ENCODE measurements around the gene CCDC124.

The CCDC124 gene

GRCh38 chr19:17969096-17969792 lies 36.4 kb downstream of the CCDC124 start:
- H3K4me3 ChIP-seq (ENCODE audit: low read length): no peak overlapping the region
- TF ChIP-seq, protein P1, sequence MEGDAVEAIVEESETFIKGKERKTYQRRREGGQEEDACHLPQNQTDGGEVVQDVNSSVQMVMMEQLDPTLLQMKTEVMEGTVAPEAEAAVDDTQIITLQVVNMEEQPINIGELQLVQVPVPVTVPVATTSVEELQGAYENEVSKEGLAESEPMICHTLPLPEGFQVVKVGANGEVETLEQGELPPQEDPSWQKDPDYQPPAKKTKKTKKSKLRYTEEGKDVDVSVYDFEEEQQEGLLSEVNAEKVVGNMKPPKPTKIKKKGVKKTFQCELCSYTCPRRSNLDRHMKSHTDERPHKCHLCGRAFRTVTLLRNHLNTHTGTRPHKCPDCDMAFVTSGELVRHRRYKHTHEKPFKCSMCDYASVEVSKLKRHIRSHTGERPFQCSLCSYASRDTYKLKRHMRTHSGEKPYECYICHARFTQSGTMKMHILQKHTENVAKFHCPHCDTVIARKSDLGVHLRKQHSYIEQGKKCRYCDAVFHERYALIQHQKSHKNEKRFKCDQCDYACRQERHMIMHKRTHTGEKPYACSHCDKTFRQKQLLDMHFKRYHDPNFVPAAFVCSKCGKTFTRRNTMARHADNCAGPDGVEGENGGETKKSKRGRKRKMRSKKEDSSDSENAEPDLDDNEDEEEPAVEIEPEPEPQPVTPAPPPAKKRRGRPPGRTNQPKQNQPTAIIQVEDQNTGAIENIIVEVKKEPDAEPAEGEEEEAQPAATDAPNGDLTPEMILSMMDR (conservative IDR thresholded peaks at IDR 0.05; ENCODE audit: low read length): no peak
- DNase-seq (ENCODE audit: low read depth): no peak

GRCh38 chr19:17972230-17972629 lies 39.4 kb downstream of the CCDC124 start:
- no peak for DNase-seq (ENCODE audit: low read depth)
- TF ChIP-seq, protein P1 (conservative IDR thresholded peaks at IDR 0.05; ENCODE audit: low read length): no peak
- H3K4me3 ChIP-seq (ENCODE audit: low read length): no peak overlapping the region

- TF ChIP-seq, protein P1 (conservative IDR thresholded peaks at IDR 0.05; ENCODE audit: low read length): no peak
Measured at GRCh38 chr19:17973759-17974158, 40.9 kb downstream of the CCDC124 start.

GRCh38 chr19:17974551-17974950 lies 41.7 kb downstream of the CCDC124 start:
- no peak overlapping the region for H3K4me3 ChIP-seq (ENCODE audit: low read length)
- TF ChIP-seq, protein P1 (conservative IDR thresholded peaks at IDR 0.05; ENCODE audit: low read length): no peak
- DNase-seq (ENCODE audit: low read depth): no peak

More at GRCh38 chr19:17973759-17974158, 40.9 kb downstream of the CCDC124 start:
- no peak for DNase-seq (ENCODE audit: low read depth)
- H3K4me3 ChIP-seq (ENCODE audit: low read length): no peak overlapping the region

GRCh38 chr19:17975032-17975431 lies 42.2 kb downstream of the CCDC124 start:
- TF ChIP-seq, protein P1 (conservative IDR thresholded peaks at IDR 0.05; ENCODE audit: low read length): no peak
- no peak overlapping the region for H3K4me3 ChIP-seq (ENCODE audit: low read length)
- DNase-seq (ENCODE audit: low read depth): no peak

- no peak overlapping the region for H3K4me3 ChIP-seq (ENCODE audit: low read length)
- no peak for DNase-seq (ENCODE audit: low read depth)
- TF ChIP-seq, protein P1 (conservative IDR thresholded peaks at IDR 0.05; ENCODE audit: low read length): no peak
Measured at GRCh38 chr19:17977021-17977420, 44.2 kb downstream of the CCDC124 start.

DNA sequence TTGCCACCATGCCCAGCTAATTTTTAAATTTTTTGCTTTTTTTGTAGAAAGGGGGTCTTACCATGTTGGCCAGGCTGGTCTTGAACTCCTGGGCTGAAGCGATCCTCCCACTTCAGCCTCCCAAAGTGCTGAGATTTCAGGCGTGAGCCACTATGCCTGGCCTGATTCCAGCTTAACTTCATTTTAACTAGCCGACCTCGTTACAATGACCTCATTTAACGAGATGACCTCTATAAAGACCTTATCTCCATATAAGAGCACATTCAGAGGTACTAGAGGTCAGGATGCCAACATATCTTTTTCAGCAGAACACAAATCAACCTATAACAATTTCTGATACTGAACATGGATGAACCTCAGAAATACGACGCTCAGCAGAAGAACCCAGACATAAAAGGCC lies 44.7 kb downstream of the CCDC124 start:
- TF ChIP-seq, protein P1 (conservative IDR thresholded peaks at IDR 0.05; ENCODE audit: low read length): no peak
- DNase-seq (ENCODE audit: low read depth): no peak
- no peak overlapping the region for H3K4me3 ChIP-seq (ENCODE audit: low read length)

All from AG10803 (cell line).